Neural progenitor cell (in vitro differentiated cells): ENCODE measurements around the gene THRB. TPM values are rescaled to one million over a fixed set of nuclear protein-coding genes. Genes with fewer than 3 reads are reported as not detected.

Source experiments
- DNase-seq: peaks from one replicate; pipeline ENCODE4 v3.0.0-alpha.2; 2016; ENCODE audit warnings: low spot score
- H2AFZ ChIP-seq: fragments of 200-600 bp; sonication (generic); replicated peaks from 2 replicates; pipeline ENCODE4 v1.6.1; 2016; ENCODE audit warnings: antibody characterized with exemption
- H3F3A ChIP-seq: fragments of 200-600 bp; sonication (generic); 2 replicates; pipeline ENCODE4 v1.6.1; 2016; ENCODE audit warnings: antibody characterized with exemption, low read depth
- H3K27ac ChIP-seq: fragments of 200-600 bp; sonication (generic); 2 replicates; pipeline ENCODE4 v1.5.1; 2016; ENCODE audit warnings: mild to moderate bottlenecking
- H3K27me3 ChIP-seq: fragments of 200-600 bp; sonication (generic); 2 replicates; pipeline ENCODE4 v1.6.1; 2016; ENCODE audit warnings: mild to moderate bottlenecking, moderate library complexity
- H3K36me3 ChIP-seq: fragments of 200-600 bp; sonication (generic); 2 replicates; pipeline ENCODE4 v1.5.1; 2016
- H3K4me1 ChIP-seq: fragments of 200-600 bp; sonication (generic); 2 replicates; pipeline ENCODE4 v1.6.1; 2016; ENCODE audit warnings: mixed run types
- H3K4me2 ChIP-seq: fragments of 200-600 bp; sonication (generic); 2 replicates; pipeline ENCODE4 v1.6.1; 2016
- H3K4me3 ChIP-seq: fragments of 200-600 bp; sonication (generic); 2 replicates; pipeline ENCODE4 v1.5.1; 2016
- H3K79me2 ChIP-seq: fragments of 200-600 bp; sonication (generic); 2 replicates; pipeline ENCODE4 v1.6.1; 2016; ENCODE audit warnings: low read depth
- H3K9ac ChIP-seq: fragments of 200-600 bp; sonication (generic); 2 replicates; pipeline ENCODE4 v1.6.1; 2016
- H3K9me3 ChIP-seq: fragments of 200-600 bp; sonication (generic); 2 replicates; pipeline ENCODE4 v1.5.1; 2016; ENCODE audit warnings: low read depth
- H4K20me1 ChIP-seq: fragments of 200-600 bp; sonication (generic); 2 replicates; pipeline ENCODE4 v1.6.1; 2016; ENCODE audit warnings: low read depth
- H3K27ac Mint-ChIP-seq: 3 replicates; pipeline ENCODE4 v1.8.0; 2021; ENCODE audit warnings: mixed read lengths
- H3K27me3 Mint-ChIP-seq: 2 replicates; pipeline ENCODE4 v1.8.0; 2022; ENCODE audit warnings: low read depth, mild to moderate bottlenecking, inconsistent platforms, moderate library complexity, mixed read lengths; ENCODE audit not compliant: insufficient read depth
- H3K36me3 Mint-ChIP-seq: 3 replicates; pipeline ENCODE4 v1.8.0; 2021; ENCODE audit warnings: mixed read lengths
- H3K4me1 Mint-ChIP-seq: 3 replicates; pipeline ENCODE4 v1.8.0; 2021; ENCODE audit warnings: mixed read lengths
- H3K4me3 Mint-ChIP-seq: 3 replicates; pipeline ENCODE4 v1.8.0; 2021; ENCODE audit warnings: mild to moderate bottlenecking, moderate library complexity, mixed read lengths
- H3K9me3 Mint-ChIP-seq: 3 replicates; pipeline ENCODE4 v1.8.0; 2020; ENCODE audit warnings: mixed read lengths
- EZH2 ChIP-seq: fragments of 200-600 bp; sonication (generic); IDR thresholded peaks from 2 replicates; pipeline ENCODE4 v1.6.1; 2017; ENCODE audit warnings: antibody characterized with exemption, mild to moderate bottlenecking, moderate library complexity
- EZH2phosphoT487 ChIP-seq: fragments of 200-600 bp; sonication (generic); IDR thresholded peaks from 2 replicates; pipeline ENCODE4 v1.6.1; 2017; ENCODE audit warnings: antibody characterized with exemption
- total RNA-seq: library from RNA; depleted of rRNA; stranded (reverse); fragments of >200 nt; gene quantifications from 2 replicates; pipeline ENCODE4 v1.2.3, GENCODE V29; 2015; ENCODE audit warnings: low replicate concordance
- TF ChIP-seq, protein P1 (sequence below): fragments of 200-600 bp; sonication (generic); IDR thresholded peaks from 2 replicates; pipeline ENCODE4 v1.5.1; 2017; ENCODE audit warnings: antibody characterized with exemption, mild to moderate bottlenecking

Gene THRB
- total RNA-seq, 1 donor from 2014 or later, result 1.2 TPM

DNA sequence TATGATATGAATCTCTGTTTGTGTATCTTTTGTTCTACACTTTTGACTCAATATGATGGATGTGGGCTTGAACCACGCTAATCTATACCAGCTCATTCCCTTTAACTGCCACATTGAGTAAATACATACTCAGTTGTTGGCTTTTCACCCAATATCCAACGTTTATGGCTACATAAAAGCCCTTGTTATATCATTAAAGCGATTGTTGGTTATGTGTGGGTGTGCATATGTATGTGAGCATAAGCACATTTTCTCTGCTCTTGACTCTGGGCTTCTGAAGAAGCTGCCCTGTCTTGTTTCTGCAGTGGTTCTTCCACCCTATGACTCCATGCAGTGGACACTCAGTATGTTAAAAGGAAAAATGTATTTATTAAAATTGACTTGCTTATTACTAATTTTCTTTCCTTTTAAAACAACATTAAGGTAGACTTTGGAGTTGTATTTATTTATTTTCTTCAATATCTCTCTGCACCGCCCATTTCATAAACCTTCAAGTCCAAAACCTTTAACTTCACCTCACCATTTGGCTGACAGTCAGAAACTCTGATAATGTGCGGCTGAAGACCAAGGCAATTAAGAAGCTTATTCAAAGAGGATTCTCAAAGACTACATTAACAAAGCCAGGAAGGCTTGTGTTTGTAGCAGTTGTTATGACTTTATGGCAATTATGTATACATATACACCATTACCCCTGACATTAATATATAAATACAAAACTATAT is 156.1 kb downstream of the THRB start:
- Histone ChIP-seq H2AFZ (no peak overlapping the region), H3K4me3 (no peak overlapping the region), H3K9me3 (no peaks in the 10 kb centered on the region), H3K79me2 (no peaks in the 10 kb centered on the region), H3K9ac (no peak overlapping the region), H3K4me2 (no peak overlapping the region), H3K27me3 (no peaks in the 10 kb centered on the region), H3K4me1 (no peaks in the 10 kb centered on the region), H4K20me1 (no peaks in the 10 kb centered on the region), H3K36me3 (no peaks in the 10 kb centered on the region), H3K27ac (no peak overlapping the region), H3F3A (no peaks in the 10 kb centered on the region)
- DNase-seq, result no peak
- peaks cover 3% of the 10 kb centered on the region for H3K4me1 Mint-ChIP-seq
- TF ChIP-seq EZH2 (no peak), EZH2phosphoT487 (no peak)
- TF ChIP-seq, protein P1, sequence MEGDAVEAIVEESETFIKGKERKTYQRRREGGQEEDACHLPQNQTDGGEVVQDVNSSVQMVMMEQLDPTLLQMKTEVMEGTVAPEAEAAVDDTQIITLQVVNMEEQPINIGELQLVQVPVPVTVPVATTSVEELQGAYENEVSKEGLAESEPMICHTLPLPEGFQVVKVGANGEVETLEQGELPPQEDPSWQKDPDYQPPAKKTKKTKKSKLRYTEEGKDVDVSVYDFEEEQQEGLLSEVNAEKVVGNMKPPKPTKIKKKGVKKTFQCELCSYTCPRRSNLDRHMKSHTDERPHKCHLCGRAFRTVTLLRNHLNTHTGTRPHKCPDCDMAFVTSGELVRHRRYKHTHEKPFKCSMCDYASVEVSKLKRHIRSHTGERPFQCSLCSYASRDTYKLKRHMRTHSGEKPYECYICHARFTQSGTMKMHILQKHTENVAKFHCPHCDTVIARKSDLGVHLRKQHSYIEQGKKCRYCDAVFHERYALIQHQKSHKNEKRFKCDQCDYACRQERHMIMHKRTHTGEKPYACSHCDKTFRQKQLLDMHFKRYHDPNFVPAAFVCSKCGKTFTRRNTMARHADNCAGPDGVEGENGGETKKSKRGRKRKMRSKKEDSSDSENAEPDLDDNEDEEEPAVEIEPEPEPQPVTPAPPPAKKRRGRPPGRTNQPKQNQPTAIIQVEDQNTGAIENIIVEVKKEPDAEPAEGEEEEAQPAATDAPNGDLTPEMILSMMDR, result no peak
- no peaks in the 10 kb centered on the region for H3K27me3 Mint-ChIP-seq
- H3K4me3 Mint-ChIP-seq, result no peak overlapping the region
- H3K9me3 Mint-ChIP-seq, result no peaks in the 10 kb centered on the region
- no peaks in the 10 kb centered on the region for H3K36me3 Mint-ChIP-seq
- H3K27ac Mint-ChIP-seq, result no peak overlapping the region

DNA sequence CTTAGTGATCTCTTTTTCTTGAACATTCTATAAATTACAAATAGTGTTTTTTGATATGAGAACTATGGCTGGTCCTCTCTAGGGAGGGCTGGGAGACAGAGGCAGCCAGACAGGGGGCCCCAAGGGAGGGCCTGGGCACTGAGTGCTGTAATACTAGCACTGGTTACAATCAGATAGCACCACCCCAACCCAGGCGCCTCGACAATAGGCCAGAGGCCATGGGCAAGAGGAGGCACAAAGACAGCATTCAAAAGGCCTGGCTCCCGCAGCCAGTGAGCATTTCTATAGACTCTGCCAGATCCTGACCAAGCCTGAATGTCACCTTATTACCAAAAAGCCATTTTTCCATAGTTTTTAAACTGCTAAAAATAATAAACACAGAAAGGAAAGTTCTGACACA is 158.5 kb downstream of the THRB start:
- H3K9me3 Mint-ChIP-seq, result no peaks in the 10 kb centered on the region
- TF ChIP-seq EZH2 (no peak), EZH2phosphoT487 (no peak)
- TF ChIP-seq, protein P1, result no peak
- Histone ChIP-seq H3F3A (no peaks in the 10 kb centered on the region), H4K20me1 (no peaks in the 10 kb centered on the region), H3K27ac (no peak overlapping the region), H3K36me3 (no peaks in the 10 kb centered on the region), H3K9me3 (no peaks in the 10 kb centered on the region), H3K79me2 (no peaks in the 10 kb centered on the region), H2AFZ (no peak overlapping the region), H3K4me1 (no peaks in the 10 kb centered on the region), H3K4me3 (no peak overlapping the region), H3K27me3 (no peaks in the 10 kb centered on the region), H3K4me2 (no peak overlapping the region), H3K9ac (no peak overlapping the region)
- H3K4me3 Mint-ChIP-seq, result no peak overlapping the region
- H3K36me3 Mint-ChIP-seq, result no peaks in the 10 kb centered on the region
- DNase-seq, result no peak
- no peak overlapping the region for H3K27ac Mint-ChIP-seq
- H3K27me3 Mint-ChIP-seq, result no peaks in the 10 kb centered on the region
- H3K4me1 Mint-ChIP-seq, result peaks cover 3% of the 10 kb centered on the region

DNA sequence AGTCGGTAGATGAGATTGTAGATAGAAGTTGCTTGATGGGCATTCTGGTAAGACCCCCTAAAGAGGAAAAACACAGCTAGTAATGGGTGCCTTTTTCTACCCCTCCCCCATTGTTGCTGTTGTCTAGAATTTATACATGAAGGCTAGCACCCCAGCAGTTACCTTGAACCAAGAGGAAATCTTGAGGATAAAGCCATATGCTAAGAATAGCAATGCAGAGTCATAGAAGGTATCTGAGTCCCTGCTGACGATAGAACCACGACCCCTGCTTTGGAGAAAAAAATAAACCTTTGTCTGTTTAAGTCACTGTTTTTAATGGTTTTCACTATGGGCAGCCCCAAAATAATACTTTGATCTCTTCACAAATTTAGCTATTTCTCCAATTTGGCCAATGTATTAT is 162.6 kb downstream of the THRB start:
- no peak for DNase-seq
- no peaks in the 10 kb centered on the region for H3K27me3 ChIP-seq
- no peaks in the 10 kb centered on the region for H3K9me3 Mint-ChIP-seq
- no peaks in the 10 kb centered on the region for H3K4me1 ChIP-seq
- H3K4me3 Mint-ChIP-seq, result no peak overlapping the region
- no peaks in the 10 kb centered on the region for H4K20me1 ChIP-seq
- H3K27ac Mint-ChIP-seq, result no peak overlapping the region
- no peak overlapping the region for H3K4me2 ChIP-seq
- H3F3A ChIP-seq, result no peaks in the 10 kb centered on the region
- H3K4me1 Mint-ChIP-seq, result no peaks in the 10 kb centered on the region
- no peaks in the 10 kb centered on the region for H3K36me3 ChIP-seq
- no peaks in the 10 kb centered on the region for H3K79me2 ChIP-seq
- no peak overlapping the region for H3K27ac ChIP-seq
- no peak overlapping the region for H3K9ac ChIP-seq
- H3K27me3 Mint-ChIP-seq, result no peaks in the 10 kb centered on the region
- H3K4me3 ChIP-seq, result no peak overlapping the region
- TF ChIP-seq, protein P1, result no peak
- TF ChIP-seq EZH2 (no peak), EZH2phosphoT487 (no peak)
- H2AFZ ChIP-seq, result no peak overlapping the region
- no peaks in the 10 kb centered on the region for H3K9me3 ChIP-seq
- H3K36me3 Mint-ChIP-seq, result no peaks in the 10 kb centered on the region
